SK-N-SH (cell line): ENCODE measurements around the gene CHD9. TPM values are rescaled to one million over a fixed set of nuclear protein-coding genes. Genes with fewer than 3 reads are reported as not detected.

ENCODE experiments used
- CTCF ChIA-PET: fragments of 300-600, 350-600 bp; formaldehyde crosslinking; extraction: SDS; loops from one replicate; lab custom pipeline; 2021; lab: Yijun Ruan, JAX
- POLR2A ChIA-PET: fragments of 350-600 bp; sonication (Branson Sonifier 250); formaldehyde crosslinking; extraction: SDS; loops from one replicate; lab custom pipeline; 2020; ENCODE audit warnings: antibody characterized with exemption, inconsistent platforms; lab: Yijun Ruan, JAX
- DNase-seq: peaks from one replicate; pipeline ENCODE4 v3.0.0; 2012
- H2AFZ ChIP-seq: fragments of 200-600 bp; sonication (generic); 2 replicates; pipeline ENCODE4 v1.8.1; 2016; ENCODE audit warnings: antibody characterized with exemption, mild to moderate bottlenecking, low read depth
- H3F3A ChIP-seq: fragments of 200-600 bp; sonication (generic); replicated peaks from 2 replicates; pipeline ENCODE3; 2016; ENCODE audit warnings: antibody characterized with exemption, mild to moderate bottlenecking; ENCODE audit not compliant: insufficient read depth
- H3K27ac ChIP-seq, 2 experiments: fragments of 200-500 bp in 1 of 2; fragments of 200-600 bp in 1 of 2; sonication (Bioruptor generic) in 1 of 2; sonication (generic), shearing (Covaris generic) in 1 of 2; 2 replicates each; pipeline versions ENCODE4 v1.5.1 to v1.6.1; 2014 to 2016; ENCODE audit warnings: low read depth in 2 of 2, inconsistent platforms in 1 of 2, low read length in 1 of 2, mild to moderate bottlenecking in 1 of 2, mixed read lengths in 1 of 2
- H3K27me3 ChIP-seq: fragments of 200-600 bp; sonication (generic), shearing (Covaris generic); 2 replicates; pipeline ENCODE4 v1.6.1; 2016; ENCODE audit warnings: mixed run types; ENCODE audit not compliant: insufficient read depth
- H3K36me3 ChIP-seq, 2 experiments: fragments of 200-500 bp in 1 of 2; fragments of 200-600 bp in 1 of 2; sonication (Bioruptor generic) in 1 of 2; sonication (generic) in 1 of 2; replicated peaks in 1 of 2; 2 replicates each; pipeline versions ENCODE3 to v1.5.1; 2014 to 2016; ENCODE audit warnings: low read length in 1 of 2, mild to moderate bottlenecking in 1 of 2; ENCODE audit not compliant: insufficient read depth in 2 of 2, control insufficient read depth in 1 of 2
- H3K4me1 ChIP-seq, 2 experiments: fragments of 200-500 bp in 1 of 2; fragments of 200-600 bp in 1 of 2; sonication (Bioruptor generic) in 1 of 2; sonication (generic), shearing (Covaris generic) in 1 of 2; 2 replicates each; pipeline versions ENCODE4 v1.5.1 to v1.6.1; 2014 to 2016; ENCODE audit warnings: low read depth in 1 of 2, low read length in 1 of 2, mixed run types in 1 of 2; ENCODE audit not compliant: insufficient read depth in 2 of 2, control insufficient read depth in 1 of 2
- H3K4me2 ChIP-seq: fragments of 200-600 bp; sonication (generic), shearing (Covaris generic); 2 replicates; pipeline ENCODE4 v1.6.1; 2017; ENCODE audit warnings: mixed run types
- H3K4me3 ChIP-seq, 2 experiments: fragments of 200-500 bp in 1 of 2; fragments of 200-600 bp in 1 of 2; sonication (Bioruptor generic) in 1 of 2; sonication (generic), shearing (Covaris generic) in 1 of 2; 2 replicates each; pipeline versions ENCODE4 v1.5.1 to v1.8.1; 2014 to 2016; ENCODE audit warnings: low read depth in 2 of 2, inconsistent platforms in 1 of 2, low read length in 1 of 2, mild to moderate bottlenecking in 1 of 2, mixed read lengths in 1 of 2, moderate library complexity in 1 of 2
- H3K79me2 ChIP-seq: fragments of 200-600 bp; sonication (generic); 2 replicates; pipeline ENCODE4 v1.8.1; 2017; ENCODE audit warnings: mild to moderate bottlenecking; ENCODE audit not compliant: insufficient read depth
- H3K9ac ChIP-seq: fragments of 200-600 bp; sonication (generic); 2 replicates; pipeline ENCODE4 v1.6.1; 2017; ENCODE audit warnings: mixed run types
- H3K9me2 ChIP-seq: fragments of 200-600 bp; sonication (generic); 2 replicates; pipeline ENCODE4 v1.6.1; 2017; ENCODE audit warnings: mixed run types
- H3K9me3 ChIP-seq: fragments of 200-600 bp; sonication (generic); 2 replicates; pipeline ENCODE4 v1.6.1; 2017; ENCODE audit warnings: mixed run types, mild to moderate bottlenecking, moderate library complexity
- H4K20me1 ChIP-seq: fragments of 200-600 bp; sonication (generic); 2 replicates; pipeline ENCODE4 v1.6.1; 2017; ENCODE audit warnings: mild to moderate bottlenecking, mixed run types; ENCODE audit not compliant: insufficient read depth
- CHD2 ChIP-seq: fragments of 150-350 bp; IDR thresholded peaks from 2 replicates; pipeline ENCODE4 v1.6.1; 2018; ENCODE audit warnings: low read length; ENCODE audit not compliant: partially characterized antibody
- CTCF ChIP-seq: fragments of 200-600 bp; sonication (generic); IDR thresholded peaks from 2 replicates; pipeline ENCODE4 v1.6.1; 2017; ENCODE audit warnings: antibody characterized with exemption, mild to moderate bottlenecking, moderate library complexity
- FOSL2 ChIP-seq: IDR thresholded peaks from 2 replicates; pipeline ENCODE4 v1.4.0; 2012; ENCODE audit warnings: low read depth, mild to moderate bottlenecking, moderate library complexity, borderline replicate concordance
- FOXM1 ChIP-seq: IDR thresholded peaks from 2 replicates; pipeline ENCODE4 v1.4.0; 2012; ENCODE audit warnings: low read depth, mild to moderate bottlenecking
- JUND ChIP-seq: IDR thresholded peaks from 2 replicates; pipeline ENCODE4 v1.4.0; 2012
- MAX ChIP-seq: IDR thresholded peaks from 2 replicates; pipeline ENCODE4 v1.4.0; 2012; ENCODE audit warnings: low read depth
- MEF2A ChIP-seq: IDR thresholded peaks from 2 replicates; pipeline ENCODE4 v1.4.0; 2012; ENCODE audit warnings: low read depth, borderline replicate concordance
- NFIC ChIP-seq: IDR thresholded peaks from 2 replicates; pipeline ENCODE4 v1.4.0; 2012; ENCODE audit warnings: borderline replicate concordance
- NRF1 ChIP-seq: IDR thresholded peaks from 2 replicates; pipeline ENCODE4 v1.6.1; 2012; ENCODE audit warnings: low read depth, mild to moderate bottlenecking, low read length
- POLR2AphosphoS5 ChIP-seq: IDR thresholded peaks from 2 replicates; pipeline ENCODE4 v1.6.1; 2012; ENCODE audit warnings: low read depth, low read length
- RAD21 ChIP-seq: IDR thresholded peaks from 2 replicates; pipeline ENCODE4 v1.6.1; 2012; ENCODE audit warnings: mild to moderate bottlenecking, low read length
- RFX5 ChIP-seq: IDR thresholded peaks from 2 replicates; pipeline ENCODE4 v1.6.1; 2012; ENCODE audit warnings: mild to moderate bottlenecking, improper control_type of control experiment, low read length
- WGBS: methylation state at CpG from one replicate; pipeline ENCODE4 v1.1.6; 2017; ENCODE audit warnings: low lambda C conversion rate; 5-methylcytosine and 5-hydroxymethylcytosine counted together
- polyA plus RNA-seq, 3 experiments: library from polyadenylated mRNA; depleted of rRNA; stranded (reverse); fragments of >200 nt; gene quantifications; 2 replicates each; pipeline ENCODE4 v1.2.3, GENCODE V29; 2012
- TF ChIP-seq, protein P1 (sequence below): IDR thresholded peaks from 2 replicates; pipeline ENCODE4; 2012
- TF ChIP-seq, protein P2 (sequence below): IDR thresholded peaks from 2 replicates; pipeline ENCODE4 v1.4.0; 2012; ENCODE audit warnings: low read depth, borderline replicate concordance

Gene CHD9
- polyA plus RNA-seq, 1 of the 3 experiments (the other 2 are of a cell fraction) = 6.2 TPM

- Histone ChIP-seq H3K9me3 (no peaks in the 10 kb centered on the region), H3K36me3 (no peaks in the 10 kb centered on the region), H3K27me3 (no peaks in the 10 kb centered on the region), H3K4me3 (no peak overlapping the region), H2AFZ (no peak overlapping the region), H3K9ac (no peak overlapping the region), H3K4me1 (peaks cover 9 to 10% of the 10 kb centered on the region in 2 experiments; a peak in 2 of 4 replicates), H3K4me2 (no peak overlapping the region), H4K20me1 (no peaks in the 10 kb centered on the region), H3K9me2 (no peaks in the 10 kb centered on the region), H3F3A (peaks cover 15% of the 10 kb centered on the region), H3K79me2 (peaks cover 35% of the 10 kb centered on the region), H3K27ac (no peak overlapping the region)
- POLR2A ChIA-PET = no interaction called here
- TF ChIP-seq NFIC = no peak
- TF ChIP-seq RAD21 = no peak
- no peak for TF ChIP-seq FOSL2
- TF ChIP-seq MAX = no peak
- TF ChIP-seq, protein P1, sequence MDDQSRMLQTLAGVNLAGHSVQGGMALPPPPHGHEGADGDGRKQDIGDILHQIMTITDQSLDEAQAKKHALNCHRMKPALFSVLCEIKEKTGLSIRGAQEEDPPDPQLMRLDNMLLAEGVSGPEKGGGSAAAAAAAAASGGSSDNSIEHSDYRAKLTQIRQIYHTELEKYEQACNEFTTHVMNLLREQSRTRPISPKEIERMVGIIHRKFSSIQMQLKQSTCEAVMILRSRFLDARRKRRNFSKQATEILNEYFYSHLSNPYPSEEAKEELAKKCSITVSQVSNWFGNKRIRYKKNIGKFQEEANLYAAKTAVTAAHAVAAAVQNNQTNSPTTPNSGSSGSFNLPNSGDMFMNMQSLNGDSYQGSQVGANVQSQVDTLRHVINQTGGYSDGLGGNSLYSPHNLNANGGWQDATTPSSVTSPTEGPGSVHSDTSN = no peak
- no peak for TF ChIP-seq CTCF
- no peak for TF ChIP-seq NRF1
- TF ChIP-seq RFX5 = no peak
- TF ChIP-seq FOXM1 = no peak
- no peak for DNase-seq
- CTCF ChIA-PET = interaction anchor here (0.6 kb wide), 1 partner anchor 201 kb away, joined by 3 read pairs; no protein-coding TSS in a partner anchor
- 90% methylated on average over 5 of the region's 5 CpGs for WGBS
These were observed 71.6 kb downstream of the CHD9 start for GRCh38 chr16:53126390-53126789.

- Histone ChIP-seq H3K27me3 (no peaks in the 10 kb centered on the region), H2AFZ (peak overlapping the region; percentile 72), H3K9ac (peak overlapping the region; percentile 84), H3F3A (peaks cover 25% of the 10 kb centered on the region), H3K4me2 (peak overlapping the region; percentile 96), H3K4me3 (peak overlapping the region; percentile 68 to 83), H4K20me1 (peaks cover 16% of the 10 kb centered on the region), H3K79me2 (peaks cover 63% of the 10 kb centered on the region), H3K36me3 (peaks cover 0 to 5% of the 10 kb centered on the region in 2 experiments), H3K27ac (peak overlapping the region; percentile 86 to 91), H3K9me2 (no peaks in the 10 kb centered on the region), H3K9me3 (no peaks in the 10 kb centered on the region), H3K4me1 (peaks cover 9 to 14% of the 10 kb centered on the region in 2 experiments; a peak in 3 of 4 replicates)
- peak; percentile 12 for DNase-seq
- 45% methylated on average over 25 of the region's 25 CpGs for WGBS
- CTCF ChIA-PET = interaction anchor here (0.8 to 2.6 kb wide), 15 partner anchors 8 to 375 kb away, joined by 3 to 24 read pairs (median 4); partner anchors contain the start of gene CHD9
- no peak for TF ChIP-seq JUND
- no peak for TF ChIP-seq FOSL2
- no peak for TF ChIP-seq POLR2AphosphoS5
- TF ChIP-seq NRF1 = no peak
- no peak for TF ChIP-seq MEF2A
- no peak for TF ChIP-seq CHD2
- TF ChIP-seq, protein P2, sequence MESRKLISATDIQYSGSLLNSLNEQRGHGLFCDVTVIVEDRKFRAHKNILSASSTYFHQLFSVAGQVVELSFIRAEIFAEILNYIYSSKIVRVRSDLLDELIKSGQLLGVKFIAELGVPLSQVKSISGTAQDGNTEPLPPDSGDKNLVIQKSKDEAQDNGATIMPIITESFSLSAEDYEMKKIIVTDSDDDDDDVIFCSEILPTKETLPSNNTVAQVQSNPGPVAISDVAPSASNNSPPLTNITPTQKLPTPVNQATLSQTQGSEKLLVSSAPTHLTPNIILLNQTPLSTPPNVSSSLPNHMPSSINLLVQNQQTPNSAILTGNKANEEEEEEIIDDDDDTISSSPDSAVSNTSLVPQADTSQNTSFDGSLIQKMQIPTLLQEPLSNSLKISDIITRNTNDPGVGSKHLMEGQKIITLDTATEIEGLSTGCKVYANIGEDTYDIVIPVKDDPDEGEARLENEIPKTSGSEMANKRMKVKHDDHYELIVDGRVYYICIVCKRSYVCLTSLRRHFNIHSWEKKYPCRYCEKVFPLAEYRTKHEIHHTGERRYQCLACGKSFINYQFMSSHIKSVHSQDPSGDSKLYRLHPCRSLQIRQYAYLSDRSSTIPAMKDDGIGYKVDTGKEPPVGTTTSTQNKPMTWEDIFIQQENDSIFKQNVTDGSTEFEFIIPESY = no peak
- no peak for TF ChIP-seq RAD21
- TF ChIP-seq, all 33 proteins: peak for 0
- POLR2A ChIA-PET = interaction anchor here (1.1 to 2.1 kb wide), 5 partner anchors 12 to 75 kb away, joined by 3 to 16 read pairs (median 6); partner anchors contain the start of gene CHD9
These were observed 74.7 kb downstream of the CHD9 start for GRCh38 chr16:53129281-53130158.
